GM18858 (cell line): ENCODE measurements around the gene CTDSPL2.
"Not testable (repeated sequence)": the region's sequence is repeated elsewhere in the genome, so short reads cannot be mapped to it uniquely, and the experiment has no call there.

ENCODE experiments used
- ATAC-seq: cut with Tn5 transposase; IDR thresholded peaks from one replicate; pipeline ENCODE4 v1.9.1; 2021; ENCODE audit not compliant: unreplicated experiment

The CTDSPL2 gene

GRCh38 chr15:44482090-44482489, 54.7 kb downstream of the CTDSPL2 start:
- ATAC-seq: no peak

- ATAC-seq: no peak
Observed at GRCh38 chr15:44485880-44486279, 58.5 kb downstream of the CTDSPL2 start.

- ATAC-seq: no peak
Observed at GRCh38 chr15:44489464-44489863, 62.0 kb downstream of the CTDSPL2 start.

- ATAC-seq: no peak
Observed at GRCh38 chr15:44490622-44491021, 63.2 kb downstream of the CTDSPL2 start.

GRCh38 chr15:44492040-44492439, 64.6 kb downstream of the CTDSPL2 start:
- ATAC-seq: no peak

GRCh38 chr15:44492672-44493071, 65.2 kb downstream of the CTDSPL2 start:
- no peak for ATAC-seq

GRCh38 chr15:44495562-44495961, 68.1 kb downstream of the CTDSPL2 start:
- no peak for ATAC-seq

- no peak for ATAC-seq
Observed at GRCh38 chr15:44500555-44500954, 73.1 kb downstream of the CTDSPL2 start.

GRCh38 chr15:44501768-44502366, 74.4 kb downstream of the CTDSPL2 start:
- ATAC-seq: no peak

GRCh38 chr15:44516436-44516835, 89.0 kb downstream of the CTDSPL2 start:
- ATAC-seq: no peak

GRCh38 chr15:44519537-44519936, 92.1 kb downstream of the CTDSPL2 start:
- no peak for ATAC-seq

GRCh38 chr15:44525018-44525417, 97.6 kb downstream of the CTDSPL2 start:
- ATAC-seq: no peak

- ATAC-seq: no peak
Observed at GRCh38 chr15:44527241-44527640, 99.8 kb downstream of the CTDSPL2 start.

- ATAC-seq: no peak
Observed at GRCh38 chr15:44529864-44530604, 102.6 kb downstream of the CTDSPL2 start.

- ATAC-seq: no peak
Observed at GRCh38 chr15:44530653-44531052, 103.2 kb downstream of the CTDSPL2 start.

- not testable (repeated sequence) for ATAC-seq
Observed at GRCh38 chr15:44532275-44532674, 104.8 kb downstream of the CTDSPL2 start.

GRCh38 chr15:44532689-44533088, 105.3 kb downstream of the CTDSPL2 start:
- no peak for ATAC-seq

GRCh38 chr15:44535092-44535491, 107.7 kb downstream of the CTDSPL2 start:
- ATAC-seq: no peak

GRCh38 chr15:44535523-44536301, 108.3 kb downstream of the CTDSPL2 start:
- no peak for ATAC-seq

GRCh38 chr15:44536302-44536961, 109.0 kb downstream of the CTDSPL2 start:
- ATAC-seq: peak; percentile 42

- peak; percentile 83 for ATAC-seq
Observed at GRCh38 chr15:44536962-44537734, 109.7 kb downstream of the CTDSPL2 start, which contains the start of gene EIF3J. TSS of gene EIF3J (plus strand) at chr15:44537147. CDS start at chr15:44537195, 48 bp downstream.
